Prostate gland (tissue), 2 donors: ENCODE measurements around the gene EDDM13.

Source experiments
- CTCF ChIP-seq, 4 experiments: fragments of 200-600 bp in 2 of 4; fragments of 450-650 bp in 2 of 4; sonication (generic) in 2 of 4; IDR thresholded peaks; 1 replicate in 3 of 4; 2 replicates in 1 of 4; pipeline ENCODE4 v1.5.1; 2016 to 2019; ENCODE audit warnings: antibody characterized with exemption in 4 of 4, mild to moderate bottlenecking in 2 of 4, moderate library complexity in 2 of 4
- POLR2A ChIP-seq: fragments of 450-650 bp; IDR thresholded peaks from one replicate; pipeline ENCODE4 v1.6.1; 2016; ENCODE audit warnings: antibody characterized with exemption, mild to moderate bottlenecking
- POLR2AphosphoS5 ChIP-seq: sonication (generic); formaldehyde crosslinking; IDR thresholded peaks from one replicate; pipeline ENCODE4 v1.6.1; 2017; ENCODE audit warnings: antibody characterized with exemption

GRCh38 chr19:56290104-56290503 lies 17.6 kb downstream of the EDDM13 start:
- TF ChIP-seq CTCF (IDR thresholded peaks at IDR 0.05) = no peak
- TF ChIP-seq POLR2A = no peak
- TF ChIP-seq POLR2AphosphoS5 = no peak
